Liver (tissue), 9 donors: ENCODE results near the gene DYRK1A. TPM values are rescaled to one million over a fixed set of nuclear protein-coding genes. Genes with fewer than 3 reads are reported as not detected.
"Not testable (repeated sequence)": the region's sequence is repeated elsewhere in the genome, so short reads cannot be mapped to it uniquely, and the experiment has no call there.

ENCODE experiments used
- DNase-seq: peaks from one replicate; pipeline ENCODE4 v3.0.0-alpha.2; 2017; ENCODE audit warnings: low spot score
- H3K27ac ChIP-seq, 2 donors: one replicate each; pipeline ENCODE4 v1.7.0; 2013; ENCODE audit warnings: inconsistent platforms in 2 of 2, low read length in 2 of 2, control low read depth in 1 of 2, low read depth in 1 of 2, mild to moderate bottlenecking in 1 of 2
- H3K27me3 ChIP-seq, 4 donors: one replicate each; pipeline versions ENCODE4 v1.6.1 to v1.7.0; 2013; ENCODE audit warnings: low read length in 3 of 4, inconsistent platforms in 1 of 4, mild to moderate bottlenecking in 1 of 4, moderate library complexity in 1 of 4; ENCODE audit not compliant: control insufficient read depth in 4 of 4, insufficient read depth in 4 of 4
- H3K36me3 ChIP-seq, 4 donors: one replicate each; pipeline versions ENCODE4 v1.6.1 to v1.7.0; 2013; ENCODE audit warnings: low read length in 3 of 4, mild to moderate bottlenecking in 3 of 4, low read depth in 1 of 4, moderate library complexity in 1 of 4; ENCODE audit not compliant: control insufficient read depth in 4 of 4, insufficient read depth in 3 of 4
- H3K4me1 ChIP-seq, 4 donors: one replicate each; pipeline versions ENCODE4 v1.6.1 to v1.7.0; 2013; ENCODE audit warnings: low read length in 3 of 4, mild to moderate bottlenecking in 3 of 4, moderate library complexity in 1 of 4; ENCODE audit not compliant: control insufficient read depth in 4 of 4, insufficient read depth in 4 of 4
- H3K4me3 ChIP-seq, 3 donors: one replicate each; pipeline versions ENCODE4 v1.6.1 to v1.7.0; 2013; ENCODE audit warnings: low read length in 3 of 3, control low read depth in 1 of 3, low read depth in 1 of 3, mild to moderate bottlenecking in 1 of 3
- H3K9ac ChIP-seq, 2 donors: one replicate each; pipeline ENCODE4 v1.7.0; 2013; ENCODE audit warnings: low read length in 2 of 2, mild to moderate bottlenecking in 2 of 2, moderate library complexity in 2 of 2, control low read depth in 1 of 2, low read depth in 1 of 2
- H3K9me3 ChIP-seq, 4 donors: one replicate each; pipeline versions ENCODE4 v1.6.1 to v1.7.0; 2013; ENCODE audit warnings: low read length in 3 of 4; ENCODE audit not compliant: control insufficient read depth in 4 of 4
- ATF3 ChIP-seq: IDR thresholded peaks from 2 replicates; pipeline ENCODE4 v1.6.1; 2016; ENCODE audit warnings: antibody characterized with exemption
- CTCF ChIP-seq: fragments of 150-350 bp; IDR thresholded peaks from 2 replicates; pipeline ENCODE4 v1.5.1; 2017; ENCODE audit warnings: improper control_type of control experiment, low read depth, low read length; ENCODE audit not compliant: missing input control
- EGR1 ChIP-seq, 2 donors: IDR thresholded peaks; 2 replicates each; pipeline ENCODE4 v1.6.1; 2016 to 2018; ENCODE audit warnings: antibody characterized with exemption in 2 of 2, low read depth in 2 of 2
- FOXA1 ChIP-seq: IDR thresholded peaks from 2 replicates; pipeline ENCODE4 v1.6.1; 2016; ENCODE audit warnings: antibody characterized with exemption
- HNF4A ChIP-seq, 2 donors: conservative IDR thresholded peaks; 2 replicates each; pipeline ENCODE4 v1.6.1; 2016; ENCODE audit warnings: antibody characterized with exemption in 2 of 2, mild to moderate bottlenecking in 2 of 2
- HNF4G ChIP-seq: IDR thresholded peaks from 2 replicates; pipeline ENCODE4 v1.6.1; 2016; ENCODE audit warnings: antibody characterized with exemption
- JUND ChIP-seq, 2 donors: IDR thresholded peaks; 2 replicates each; pipeline ENCODE4 v1.6.1; 2016; ENCODE audit warnings: antibody characterized with exemption in 2 of 2
- NR2F2 ChIP-seq: IDR thresholded peaks from 2 replicates; pipeline ENCODE4 v1.6.1; 2016; ENCODE audit warnings: antibody characterized with exemption
- RAD21 ChIP-seq, 2 donors: IDR thresholded peaks; 2 replicates each; pipeline ENCODE4 v1.6.1; 2016; ENCODE audit warnings: antibody characterized with exemption in 2 of 2, mild to moderate bottlenecking in 2 of 2
- REST ChIP-seq: IDR thresholded peaks from 2 replicates; pipeline ENCODE4 v1.6.1; 2016; ENCODE audit warnings: antibody characterized with exemption, mild to moderate bottlenecking
- TAF1 ChIP-seq: conservative IDR thresholded peaks from 2 replicates; pipeline ENCODE4 v1.6.1; 2016; ENCODE audit warnings: antibody characterized with exemption, mild to moderate bottlenecking
- YY1 ChIP-seq: IDR thresholded peaks from 2 replicates; pipeline ENCODE4 v1.6.1; 2016; ENCODE audit warnings: antibody characterized with exemption, mild to moderate bottlenecking
- WGBS: extraction: QIAGEN DNeasy Blood & Tissue Kit; methylation state at CpG from one replicate; pipeline ENCODE4 v1.1.7; 2013; 5-methylcytosine and 5-hydroxymethylcytosine counted together
- polyA plus RNA-seq, 2 donors: library from polyadenylated mRNA; stranded (reverse) in 1 of 2; unstranded in 1 of 2; fragments of 200-250 nt in 1 of 2; fragments of >200 nt in 1 of 2; fragmentation: Nextera tagmentation in 1 of 2; extraction: Ambion mirVana in 1 of 2; gene quantifications; one replicate each; pipeline versions ENCODE4 v1.2.1 to v1.2.3, GENCODE V29; 2013 to 2015
- total RNA-seq, 2 donors: library from RNA; depleted of rRNA; stranded (reverse); fragments of >200 nt; gene quantifications; one replicate each; pipeline ENCODE4 v1.2.3, GENCODE V29; 2014
- TF ChIP-seq, protein P1 (sequence below): IDR thresholded peaks from 2 replicates; pipeline ENCODE4 v1.6.1; 2016; ENCODE audit warnings: antibody characterized with exemption
- TF ChIP-seq, protein P2 (sequence below): IDR thresholded peaks from 2 replicates; pipeline ENCODE4 v1.6.1; 2016; ENCODE audit warnings: antibody characterized with exemption
- donor health status: healthy.
- donor health status: healthy.
- donor health status: healthy.
- donor health status: healthy.
- donor health status: healthy.

Gene DYRK1A
- total and polyA plus RNA-seq, 4 donors: 5.1 to 58.3 (median 22.9) TPM

DNA sequence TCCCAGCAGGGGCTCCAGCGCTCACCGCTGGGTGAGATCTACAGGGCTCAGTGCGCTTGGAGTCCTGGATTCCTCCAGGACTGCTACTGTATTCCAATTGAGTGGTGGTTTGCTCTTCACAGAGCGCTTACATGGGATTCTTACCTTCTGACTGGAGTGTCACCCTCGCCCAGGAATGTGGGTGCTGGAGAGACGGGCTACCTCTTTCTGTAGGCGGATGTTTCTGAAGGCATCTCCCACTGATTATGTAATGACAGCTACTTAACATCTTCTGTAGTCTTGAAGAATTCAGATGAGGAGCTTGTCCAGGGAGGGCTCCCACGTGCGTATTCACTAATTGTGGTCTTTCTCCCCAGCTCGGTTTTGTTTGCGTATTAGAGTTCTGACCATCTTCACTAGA, 154.2 kb downstream of the DYRK1A start (continued):
- TF ChIP-seq REST: no peak

DNA sequence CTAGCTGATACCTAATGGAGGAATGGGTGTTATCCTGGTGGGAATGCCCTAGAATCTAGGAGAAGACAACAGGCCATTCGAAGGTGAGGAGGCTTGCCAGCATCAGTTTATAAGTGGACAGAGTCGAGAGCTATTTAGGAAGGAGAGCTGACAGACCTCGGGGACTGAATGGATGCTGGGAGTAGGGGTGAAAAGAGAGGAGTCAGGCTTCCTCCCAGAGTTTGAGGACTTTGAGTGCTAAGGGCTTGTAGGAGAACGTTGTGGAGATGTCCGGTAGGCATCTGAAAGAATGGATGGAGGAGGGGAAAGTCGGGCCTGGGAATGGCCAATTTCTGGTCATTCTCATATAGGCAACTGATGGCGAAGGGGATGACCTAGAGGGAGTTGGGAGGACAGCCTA, 155.1 kb downstream of the DYRK1A start:
- TF ChIP-seq, protein P1, sequence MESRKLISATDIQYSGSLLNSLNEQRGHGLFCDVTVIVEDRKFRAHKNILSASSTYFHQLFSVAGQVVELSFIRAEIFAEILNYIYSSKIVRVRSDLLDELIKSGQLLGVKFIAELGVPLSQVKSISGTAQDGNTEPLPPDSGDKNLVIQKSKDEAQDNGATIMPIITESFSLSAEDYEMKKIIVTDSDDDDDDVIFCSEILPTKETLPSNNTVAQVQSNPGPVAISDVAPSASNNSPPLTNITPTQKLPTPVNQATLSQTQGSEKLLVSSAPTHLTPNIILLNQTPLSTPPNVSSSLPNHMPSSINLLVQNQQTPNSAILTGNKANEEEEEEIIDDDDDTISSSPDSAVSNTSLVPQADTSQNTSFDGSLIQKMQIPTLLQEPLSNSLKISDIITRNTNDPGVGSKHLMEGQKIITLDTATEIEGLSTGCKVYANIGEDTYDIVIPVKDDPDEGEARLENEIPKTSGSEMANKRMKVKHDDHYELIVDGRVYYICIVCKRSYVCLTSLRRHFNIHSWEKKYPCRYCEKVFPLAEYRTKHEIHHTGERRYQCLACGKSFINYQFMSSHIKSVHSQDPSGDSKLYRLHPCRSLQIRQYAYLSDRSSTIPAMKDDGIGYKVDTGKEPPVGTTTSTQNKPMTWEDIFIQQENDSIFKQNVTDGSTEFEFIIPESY: no peak
- TF ChIP-seq ATF3: no peak
- TF ChIP-seq YY1: no peak
- TF ChIP-seq TAF1: no peak
- no peak for TF ChIP-seq RAD21 (IDR thresholded peaks at IDR 0.05)
- TF ChIP-seq JUND (IDR thresholded peaks at IDR 0.05): no peak
- no peak for TF ChIP-seq FOXA1
- TF ChIP-seq EGR1 (IDR thresholded peaks at IDR 0.05; ENCODE audit: low read depth in 2 of 2): no peak
- TF ChIP-seq CTCF: no peak
- TF ChIP-seq, protein P2, sequence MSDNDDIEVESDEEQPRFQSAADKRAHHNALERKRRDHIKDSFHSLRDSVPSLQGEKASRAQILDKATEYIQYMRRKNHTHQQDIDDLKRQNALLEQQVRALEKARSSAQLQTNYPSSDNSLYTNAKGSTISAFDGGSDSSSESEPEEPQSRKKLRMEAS: no peak
- TF ChIP-seq NR2F2: no peak
- H3K9ac ChIP-seq: no peak overlapping the region
- peaks cover 0 to 5% (median 5%) of the 10 kb centered on the region in 4 donors for H3K36me3 ChIP-seq
- H3K27me3 ChIP-seq: no peaks in the 10 kb centered on the region
- H3K9me3 ChIP-seq: no peaks in the 10 kb centered on the region
- H3K27ac ChIP-seq: no peak overlapping the region
- 85% methylated on average over 7 of the region's 7 CpGs for WGBS
- no peak overlapping the region for H3K4me3 ChIP-seq
- DNase-seq: no peak
- H3K4me1 ChIP-seq: no peaks in the 10 kb centered on the region

- no peak overlapping the region for H3K9ac ChIP-seq
- H3K27ac ChIP-seq: no peak overlapping the region
- no peak overlapping the region for H3K4me3 ChIP-seq
- no peak for TF ChIP-seq HNF4G
- TF ChIP-seq HNF4A (conservative IDR thresholded peaks at IDR 0.05): no peak
- no peak for TF ChIP-seq REST
- TF ChIP-seq FOXA1: no peak
- TF ChIP-seq YY1: no peak
- no peaks in the 10 kb centered on the region for H3K9me3 ChIP-seq
- no peaks in the 10 kb centered on the region for H3K4me1 ChIP-seq
- H3K27me3 ChIP-seq: no peaks in the 10 kb centered on the region
- DNase-seq: no peak
- peaks cover 0 to under 1% (median 0%) of the 10 kb centered on the region in 4 donors for H3K36me3 ChIP-seq
- 89% methylated on average over 10 of the region's 10 CpGs for WGBS
Observed at GRCh38 chr21:37522641-37523295, 156.2 kb downstream of the DYRK1A start.

- not testable (repeated sequence) for H3K27ac ChIP-seq, H3K36me3 ChIP-seq
- WGBS: 92% methylated on average over 5 of the region's 5 CpGs
Observed at GRCh38 chr21:37524944-37525343, 158.4 kb downstream of the DYRK1A start.

More at GRCh38 chr21:37524944-37525343, 158.4 kb downstream of the DYRK1A start:
- not testable (repeated sequence) for DNase-seq, H3K27me3 ChIP-seq, H3K4me3 ChIP-seq, H3K4me1 ChIP-seq, H3K9me3 ChIP-seq, H3K9ac ChIP-seq
